Bronchial epithelial cell (primary cell): ENCODE data around the gene PARN. TPM values are rescaled to one million over a fixed set of nuclear protein-coding genes. Genes with fewer than 3 reads are reported as not detected.
"Not testable (repeated sequence)": the region's sequence is repeated elsewhere in the genome, so short reads cannot be mapped to it uniquely, and the experiment has no call there.

Experiments used
- DNase-seq: peaks from one replicate; pipeline ENCODE4 v3.0.0-alpha.2; 2010; ENCODE audit warnings: low read depth
- FAIRE-seq: peaks from 2 replicates; lab custom pipeline; 2011; peaks lifted over from hg19 to GRCh38; lab: Jason Lieb, UNC
- H3K27me3 ChIP-seq: 2 replicates; pipeline ENCODE4 v1.5.1; 2011; ENCODE audit warnings: low read length; ENCODE audit not compliant: control insufficient read depth, insufficient read depth
- H3K36me3 ChIP-seq: 2 replicates; pipeline ENCODE4 v1.5.1; 2011; ENCODE audit warnings: low read length; ENCODE audit not compliant: control insufficient read depth, insufficient read depth
- H3K4me3 ChIP-seq: 2 replicates; pipeline ENCODE4 v1.5.1; 2011; ENCODE audit warnings: mild to moderate bottlenecking, low read depth, low read length, control low read depth
- CTCF ChIP-seq: IDR thresholded peaks from 2 replicates; pipeline ENCODE4 v1.5.1; 2011; ENCODE audit warnings: mild to moderate bottlenecking, moderate library complexity, low read length, control low read depth, inconsistent platforms; ENCODE audit not compliant: insufficient read depth, severe bottlenecking
- total RNA-seq: library from RNA; depleted of rRNA; stranded (reverse); fragments of >200 nt; gene quantifications from 2 replicates; pipeline ENCODE4 v1.2.1, GENCODE V29; 2014

Gene PARN
- total RNA-seq, 1 donor from 2014 or later, result 18.7 TPM

- FAIRE-seq (no peak), DNase-seq (no peak)
- Histone ChIP-seq H3K27me3 (no peaks in the 10 kb centered on the region), H3K36me3 (peaks cover 1% of the 10 kb centered on the region), H3K4me3 (no peak overlapping the region)
- no peak for TF ChIP-seq CTCF
Measured at GRCh38 chr16:14448879-14449278, 181.2 kb downstream of the PARN start.

GRCh38 chr16:14447783-14448182 lies 182.3 kb downstream of the PARN start:
- TF ChIP-seq CTCF, result no peak
- peaks cover 1% of the 10 kb centered on the region for H3K36me3 ChIP-seq
- FAIRE-seq, result no peak
- no peak overlapping the region for H3K4me3 ChIP-seq
- no peaks in the 10 kb centered on the region for H3K27me3 ChIP-seq
- no peak for DNase-seq

DNA sequence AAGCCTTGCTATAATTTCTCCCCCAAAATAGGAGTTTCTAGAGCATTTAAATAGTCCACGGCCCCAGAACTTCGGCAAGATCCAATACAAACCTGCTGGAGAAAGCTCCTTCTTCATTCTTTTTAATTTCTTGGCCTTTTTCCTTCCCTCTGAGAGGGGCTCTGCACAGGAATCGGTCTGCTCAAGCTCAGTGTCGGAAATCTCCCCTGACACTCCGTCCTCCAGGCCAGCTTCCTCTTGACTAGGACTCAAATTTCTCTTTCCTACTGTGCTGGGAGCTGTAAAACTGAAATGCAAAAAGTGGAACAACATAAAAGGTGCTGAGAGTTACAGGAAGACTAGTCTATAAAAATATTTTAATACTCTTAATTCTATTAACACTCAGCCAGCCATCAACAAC lies 183.3 kb downstream of the PARN start:
- no peak for TF ChIP-seq CTCF
- H3K4me3 ChIP-seq, result no peak overlapping the region
- no peak for FAIRE-seq

GRCh38 chr16:14445937-14446715 lies 183.9 kb downstream of the PARN start:
- no peaks in the 10 kb centered on the region for H3K27me3 ChIP-seq
- no peak for TF ChIP-seq CTCF
- no peak for FAIRE-seq
- no peak overlapping the region for H3K4me3 ChIP-seq
- peaks cover 1% of the 10 kb centered on the region for H3K36me3 ChIP-seq
- DNase-seq, result no peak

More for the DNA sequence above, 183.3 kb downstream of the PARN start:
- DNase-seq, result no peak
- Histone ChIP-seq H3K27me3 (no peaks in the 10 kb centered on the region), H3K36me3 (peaks cover 1% of the 10 kb centered on the region)

DNA sequence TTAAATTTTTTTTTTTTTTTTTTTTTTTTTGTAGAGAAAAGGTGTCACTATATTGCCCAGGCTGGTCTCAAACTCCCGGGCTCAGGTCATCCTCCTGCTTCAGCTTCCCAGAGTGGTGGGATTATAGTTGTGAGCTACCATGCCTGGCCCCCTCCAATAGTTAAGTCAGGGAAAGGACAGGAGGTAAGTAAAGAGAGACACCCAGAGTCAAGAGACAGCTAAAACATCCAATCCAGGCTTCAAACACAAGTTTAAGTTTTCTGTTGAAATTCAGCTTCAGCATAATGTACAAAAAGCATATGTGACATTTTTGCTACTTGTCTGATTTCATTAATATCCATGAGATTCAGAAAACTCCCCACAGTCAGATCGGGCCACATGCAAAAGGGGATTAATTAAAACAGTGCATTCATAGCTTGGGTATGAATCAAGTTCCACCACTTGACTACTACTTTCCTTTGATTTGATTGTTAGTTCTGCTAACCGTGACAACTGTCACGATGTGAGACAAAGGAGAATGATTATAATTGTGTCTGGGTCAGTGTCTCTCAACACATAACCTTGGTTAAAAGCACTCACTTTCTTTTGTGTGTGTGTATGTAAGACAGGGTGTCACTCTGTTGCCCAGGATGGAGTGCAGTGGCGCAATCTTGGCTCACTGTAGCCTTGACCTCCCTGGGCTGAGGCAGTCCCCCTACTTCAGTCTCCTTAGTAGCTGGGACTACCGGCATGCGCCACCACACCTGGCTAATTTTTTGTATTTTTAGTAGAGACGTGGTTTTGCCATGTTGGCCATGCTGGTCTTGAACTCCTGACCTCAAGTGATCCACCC lies 184.9 kb downstream of the PARN start:
- TF ChIP-seq CTCF, result no peak
- H3K27me3 ChIP-seq, result no peaks in the 10 kb centered on the region
- FAIRE-seq (no peak), DNase-seq (no peak)
- H3K4me3 ChIP-seq, result no peak overlapping the region
- peaks cover 1% of the 10 kb centered on the region for H3K36me3 ChIP-seq

- H3K27me3 ChIP-seq, FAIRE-seq, H3K4me3 ChIP-seq, DNase-seq, H3K36me3 ChIP-seq: not testable (repeated sequence)
Measured at GRCh38 chr16:14441533-14441932, 188.5 kb downstream of the PARN start.
